A673 (cell line): Measurements from ENCODE around the gene DSCAM. TPM values are rescaled to one million over a fixed set of nuclear protein-coding genes. Genes with fewer than 3 reads are reported as not detected.

ENCODE experiments used
- BruUV-seq: library from RNA; stranded (reverse); fragments of 400-500 nt; replicated peaks from 2 replicates; lab custom pipeline; 2021; lab: Mats Ljungman, UMichigan
- CTCF ChIA-PET: fragments of 300-600 bp; sonication (Branson Sonifier 250); formaldehyde crosslinking; loops from one replicate; lab custom pipeline; 2022; ENCODE audit warnings: antibody characterized with exemption; lab: Charles Lee
- POLR2A ChIA-PET: fragments of 300-600 bp; sonication (Branson Sonifier 250); formaldehyde crosslinking; loops from one replicate; lab custom pipeline; 2022; ENCODE audit warnings: antibody characterized with exemption; ENCODE audit not compliant: low non-redundant PET; lab: Charles Lee
- DNase-seq: peaks from one replicate; pipeline ENCODE4 v3.0.0-alpha.2; 2015; ENCODE audit warnings: low spot score
- H3K27ac ChIP-seq: fragments of 200-600 bp; sonication (generic); 2 replicates; pipeline ENCODE4 v1.5.1; 2016; ENCODE audit warnings: mixed run types, low read depth, mild to moderate bottlenecking, mixed read lengths, antibody characterized with exemption, low read length; ENCODE audit not compliant: poor library complexity, severe bottlenecking
- H3K27me3 ChIP-seq: fragments of 200-600 bp; sonication (generic); replicated peaks from 2 replicates; pipeline ENCODE4 v1.6.1; 2017; ENCODE audit warnings: mixed run types, low read depth, mild to moderate bottlenecking, mixed read lengths, antibody characterized with exemption, low read length; ENCODE audit not compliant: insufficient read depth, poor library complexity
- H3K36me3 ChIP-seq: fragments of 200-600 bp; sonication (generic); 2 replicates; pipeline ENCODE4 v1.6.1; 2016; ENCODE audit warnings: mixed run types, mild to moderate bottlenecking, mixed read lengths, antibody characterized with exemption, low read length; ENCODE audit not compliant: insufficient read depth, poor library complexity, severe bottlenecking
- H3K4me1 ChIP-seq: fragments of 200-600 bp; sonication (generic); 2 replicates; pipeline ENCODE4 v1.6.1; 2017; ENCODE audit warnings: mixed run types, mild to moderate bottlenecking, mixed read lengths, antibody characterized with exemption, low read length; ENCODE audit not compliant: insufficient read depth, poor library complexity, severe bottlenecking
- H3K4me3 ChIP-seq: fragments of 200-600 bp; sonication (generic); 2 replicates; pipeline ENCODE4 v1.5.1; 2016; ENCODE audit warnings: low read depth, mixed run types, mild to moderate bottlenecking, mixed read lengths, low read length; ENCODE audit not compliant: poor library complexity, severe bottlenecking
- H3K9me3 ChIP-seq: fragments of 200-600 bp; sonication (generic); 2 replicates; pipeline ENCODE4 v1.6.1; 2016; ENCODE audit warnings: mixed run types, low read depth, mild to moderate bottlenecking, mixed read lengths, antibody characterized with exemption, low read length; ENCODE audit not compliant: poor library complexity, severe bottlenecking
- EZH2 ChIP-seq: fragments of 200-600 bp; sonication (generic); IDR thresholded peaks from 2 replicates; pipeline ENCODE4 v1.6.1; 2017; ENCODE audit warnings: borderline replicate concordance, low read depth, mild to moderate bottlenecking, mixed read lengths, antibody characterized with exemption, low read length; ENCODE audit not compliant: poor library complexity, severe bottlenecking
- intact Hi-C: fragments of 100-400 bp; cut with micrococcal nuclease; formaldehyde crosslinking; loops from one replicate; pipeline ENCODE4 v1.10.0; 2022; ENCODE audit not compliant: unreplicated experiment
- total RNA-seq: library from RNA; stranded (reverse); gene quantifications from 2 replicates; pipeline ENCODE4 v1.2.3, GENCODE V29; 2021
- TF ChIP-seq, protein P1 (sequence below): fragments of 300-800, 200-600 bp; sonication (generic); conservative IDR thresholded peaks from 2 replicates; pipeline ENCODE4 v1.5.1; 2017; ENCODE audit warnings: low read depth, mild to moderate bottlenecking, antibody characterized with exemption, low read length, moderate library complexity, mixed read lengths

Gene DSCAM
- total RNA-seq, 1 experiment from 2014 or later, result not detected

DNA sequence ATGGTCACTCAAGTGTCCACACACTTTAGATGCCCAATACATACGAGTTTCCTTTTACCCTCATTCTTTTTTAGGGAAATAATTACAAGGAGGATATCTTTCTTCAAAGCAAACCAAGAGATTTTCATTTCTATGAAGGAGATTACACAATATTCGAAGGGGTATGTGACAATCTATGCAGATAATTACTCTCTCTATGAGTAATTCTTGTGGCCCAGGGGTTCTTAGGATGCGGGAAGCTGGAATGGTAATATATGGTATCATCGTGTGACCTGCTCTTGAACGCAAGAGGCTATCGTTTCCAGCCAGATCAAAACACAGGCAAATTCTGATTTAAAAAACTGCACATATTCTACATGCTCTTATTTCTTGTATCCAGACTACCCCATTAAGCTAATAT is 14.6 kb downstream of the DSCAM start:
- ChIA-PET POLR2A (no interaction called here), CTCF (no interaction called here)
- no peak for TF ChIP-seq EZH2
- no peak overlapping the region for H3K4me3 ChIP-seq
- intact Hi-C loops, result no loop called here
- H3K27ac ChIP-seq, result no peak overlapping the region
- no peaks in the 10 kb centered on the region for H3K4me1 ChIP-seq
- no peak for DNase-seq
- H3K36me3 ChIP-seq, result no peaks in the 10 kb centered on the region
- H3K27me3 ChIP-seq, result no peaks in the 10 kb centered on the region
- no TSS peak for BruUV-seq
- peaks cover 6% of the 10 kb centered on the region for H3K9me3 ChIP-seq

GRCh38 chr21:40830836-40831235 is 16.1 kb downstream of the DSCAM start:
- POLR2A ChIA-PET, result no interaction called here

DNA sequence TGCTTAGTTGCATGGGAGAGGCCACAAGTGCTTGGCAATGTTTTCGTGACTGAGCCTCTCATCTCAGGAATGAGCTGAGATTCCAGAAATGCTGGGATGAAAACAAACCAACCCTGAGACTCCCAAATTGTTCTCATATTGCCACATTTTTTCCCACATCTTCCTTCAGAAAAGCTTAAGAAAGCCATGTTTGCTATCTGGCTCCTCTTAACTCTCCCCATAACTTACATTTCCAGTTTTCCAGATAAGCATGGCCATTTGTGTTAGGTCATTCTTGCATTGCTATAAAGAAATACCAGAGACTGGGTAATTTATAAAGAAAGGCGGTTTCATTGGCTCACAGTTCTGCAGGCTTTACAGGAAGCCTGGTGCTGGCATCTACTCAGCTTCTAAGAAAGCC is 17.2 kb downstream of the DSCAM start:
- H3K4me1 ChIP-seq, result no peaks in the 10 kb centered on the region
- ChIA-PET CTCF (no interaction called here), POLR2A (no interaction called here)
- TF ChIP-seq EZH2, result no peak
- TF ChIP-seq, protein P1, sequence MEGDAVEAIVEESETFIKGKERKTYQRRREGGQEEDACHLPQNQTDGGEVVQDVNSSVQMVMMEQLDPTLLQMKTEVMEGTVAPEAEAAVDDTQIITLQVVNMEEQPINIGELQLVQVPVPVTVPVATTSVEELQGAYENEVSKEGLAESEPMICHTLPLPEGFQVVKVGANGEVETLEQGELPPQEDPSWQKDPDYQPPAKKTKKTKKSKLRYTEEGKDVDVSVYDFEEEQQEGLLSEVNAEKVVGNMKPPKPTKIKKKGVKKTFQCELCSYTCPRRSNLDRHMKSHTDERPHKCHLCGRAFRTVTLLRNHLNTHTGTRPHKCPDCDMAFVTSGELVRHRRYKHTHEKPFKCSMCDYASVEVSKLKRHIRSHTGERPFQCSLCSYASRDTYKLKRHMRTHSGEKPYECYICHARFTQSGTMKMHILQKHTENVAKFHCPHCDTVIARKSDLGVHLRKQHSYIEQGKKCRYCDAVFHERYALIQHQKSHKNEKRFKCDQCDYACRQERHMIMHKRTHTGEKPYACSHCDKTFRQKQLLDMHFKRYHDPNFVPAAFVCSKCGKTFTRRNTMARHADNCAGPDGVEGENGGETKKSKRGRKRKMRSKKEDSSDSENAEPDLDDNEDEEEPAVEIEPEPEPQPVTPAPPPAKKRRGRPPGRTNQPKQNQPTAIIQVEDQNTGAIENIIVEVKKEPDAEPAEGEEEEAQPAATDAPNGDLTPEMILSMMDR, result no peak
- H3K27ac ChIP-seq, result no peak overlapping the region
- H3K27me3 ChIP-seq, result no peaks in the 10 kb centered on the region
- H3K4me3 ChIP-seq, result no peak overlapping the region
- no peaks in the 10 kb centered on the region for H3K36me3 ChIP-seq
- DNase-seq, result no peak
- peaks cover 14% of the 10 kb centered on the region for H3K9me3 ChIP-seq
- intact Hi-C loops, result no loop called here
- no TSS peak for BruUV-seq

More at GRCh38 chr21:40830836-40831235, 16.1 kb downstream of the DSCAM start:
- no peak overlapping the region for H3K4me3 ChIP-seq
- no peaks in the 10 kb centered on the region for H3K27me3 ChIP-seq
- CTCF ChIA-PET, result no interaction called here
- TF ChIP-seq, protein P1, result no peak
- TF ChIP-seq EZH2, result no peak
- H3K27ac ChIP-seq, result no peak overlapping the region
- H3K36me3 ChIP-seq, result no peaks in the 10 kb centered on the region
- no peaks in the 10 kb centered on the region for H3K4me1 ChIP-seq
- DNase-seq, result no peak
- peaks cover 9% of the 10 kb centered on the region for H3K9me3 ChIP-seq
- no TSS peak for BruUV-seq
- intact Hi-C loops, result no loop called here

GRCh38 chr21:40829308-40829707 is 17.6 kb downstream of the DSCAM start:
- intact Hi-C loops, result no loop called here
- no peak for DNase-seq
- no peak overlapping the region for H3K4me3 ChIP-seq
- H3K9me3 ChIP-seq, result peaks cover 14% of the 10 kb centered on the region
- no TSS peak for BruUV-seq
- ChIA-PET POLR2A (no interaction called here), CTCF (no interaction called here)
- TF ChIP-seq EZH2, result no peak
- TF ChIP-seq, protein P1, result no peak
- no peaks in the 10 kb centered on the region for H3K27me3 ChIP-seq
- no peak overlapping the region for H3K27ac ChIP-seq
- no peaks in the 10 kb centered on the region for H3K36me3 ChIP-seq
- no peaks in the 10 kb centered on the region for H3K4me1 ChIP-seq
